Activated T-cell treated with anti-CD3 and anti-CD28 coated beads, Interleukin-2, amount 50 U/mL, for 72 hours (primary cell): ENCODE results near the gene PTPRK. TPM values are rescaled to one million over a fixed set of nuclear protein-coding genes. Genes with fewer than 3 reads are reported as not detected.
A peak's percentile ranks its signal among the peaks of the same experiment; 100 is the strongest.

Experiments used
- ATAC-seq, 2 donors: fragments of 150-1000 bp; cut with Tn5 transposase; replicated peaks in 1 of 2; 2 replicates each; pipeline ENCODE4 v1.10.0; 2021; ENCODE audit warnings: moderate library complexity in 2 of 2, mild to moderate bottlenecking in 1 of 2
- DNase-seq, 2 donors: peaks; one replicate each; pipeline ENCODE4 v3.0.0; 2021 to 2022; ENCODE audit warnings: mixed read lengths in 1 of 2
- H3K27ac Mint-ChIP-seq: one replicate; pipeline ENCODE4 v1.8.0; 2022; ENCODE audit warnings: mild to moderate bottlenecking, moderate library complexity, mixed read lengths
- H3K27me3 Mint-ChIP-seq: one replicate; pipeline ENCODE4 v1.8.0; 2022; ENCODE audit warnings: low read depth, mixed read lengths
- H3K36me3 Mint-ChIP-seq, 2 donors: one replicate each; pipeline ENCODE4 v1.8.0; 2022; ENCODE audit warnings: mixed read lengths in 2 of 2, mild to moderate bottlenecking in 1 of 2; ENCODE audit not compliant: insufficient read depth in 2 of 2
- H3K4me1 Mint-ChIP-seq: one replicate; pipeline ENCODE4 v1.8.0; 2022; ENCODE audit warnings: low read depth, mixed read lengths
- H3K4me3 Mint-ChIP-seq, 2 donors: one replicate each; pipeline ENCODE4 v1.8.0; 2022; ENCODE audit warnings: mild to moderate bottlenecking in 2 of 2, mixed read lengths in 2 of 2, moderate library complexity in 2 of 2
- H3K9me3 Mint-ChIP-seq, 2 donors: one replicate each; pipeline ENCODE4 v1.8.0; 2022; ENCODE audit warnings: mixed read lengths in 2 of 2
- total RNA-seq, 2 donors: library from RNA; stranded (reverse); gene quantifications; one replicate each; pipeline ENCODE4 v1.2.3, GENCODE V29; 2022

Gene PTPRK
- total RNA-seq, 2 donors from 2014 or later: 3.8 to 6.4 TPM

- no peak overlapping the region for H3K27ac Mint-ChIP-seq
- H3K4me1 Mint-ChIP-seq: no peaks in the 10 kb centered on the region
- no peak overlapping the region for H3K4me3 Mint-ChIP-seq
- DNase-seq (no peak), ATAC-seq (no peak)
- no peaks in the 10 kb centered on the region for H3K9me3 Mint-ChIP-seq
- H3K36me3 Mint-ChIP-seq: no peaks in the 10 kb centered on the region
- no peaks in the 10 kb centered on the region for H3K27me3 Mint-ChIP-seq
Measured at GRCh38 chr6:128319946-128320345, 200.5 kb downstream of the PTPRK start.

GRCh38 chr6:128319157-128319556 is 201.2 kb downstream of the PTPRK start:
- DNase-seq: no peak
- no peaks in the 10 kb centered on the region for H3K36me3 Mint-ChIP-seq
- no peak overlapping the region for H3K27ac Mint-ChIP-seq
- H3K27me3 Mint-ChIP-seq: no peaks in the 10 kb centered on the region
- H3K4me1 Mint-ChIP-seq: no peaks in the 10 kb centered on the region
- no peak overlapping the region for H3K4me3 Mint-ChIP-seq
- ATAC-seq: no peak
- no peaks in the 10 kb centered on the region for H3K9me3 Mint-ChIP-seq

GRCh38 chr6:128316258-128316929 is 204.0 kb downstream of the PTPRK start:
- Mint-ChIP-seq H3K36me3 (no peaks in the 10 kb centered on the region), H3K9me3 (no peaks in the 10 kb centered on the region), H3K27ac (no peak overlapping the region), H3K4me1 (peaks cover 8% of the 10 kb centered on the region), H3K27me3 (no peaks in the 10 kb centered on the region), H3K4me3 (no peak overlapping the region)
- DNase-seq (no peak), ATAC-seq (no peak)

- Mint-ChIP-seq H3K4me3 (no peak overlapping the region), H3K36me3 (no peaks in the 10 kb centered on the region), H3K27ac (no peak overlapping the region), H3K9me3 (peaks cover 0 to 2% of the 10 kb centered on the region in 2 donors), H3K27me3 (no peaks in the 10 kb centered on the region), H3K4me1 (peaks cover 8% of the 10 kb centered on the region)
- no peak for ATAC-seq
- no peak for DNase-seq
Measured at GRCh38 chr6:128314190-128314589, 206.2 kb downstream of the PTPRK start.

GRCh38 chr6:128311944-128312570 is 208.3 kb downstream of the PTPRK start:
- ATAC-seq (no peak), DNase-seq (no peak)
- Mint-ChIP-seq H3K9me3 (peaks cover 0 to 2% of the 10 kb centered on the region in 2 donors), H3K4me1 (peaks cover 8% of the 10 kb centered on the region), H3K4me3 (no peak overlapping the region), H3K27ac (no peak overlapping the region), H3K27me3 (no peaks in the 10 kb centered on the region), H3K36me3 (no peaks in the 10 kb centered on the region)

GRCh38 chr6:128310451-128310850 is 209.9 kb downstream of the PTPRK start:
- peaks cover 8% of the 10 kb centered on the region for H3K4me1 Mint-ChIP-seq
- H3K36me3 Mint-ChIP-seq: no peaks in the 10 kb centered on the region
- DNase-seq (no peak), ATAC-seq (no peak)
- H3K9me3 Mint-ChIP-seq: peaks cover 2% of the 10 kb centered on the region in 2 donors
- H3K4me3 Mint-ChIP-seq: no peak overlapping the region
- no peaks in the 10 kb centered on the region for H3K27me3 Mint-ChIP-seq
- no peak overlapping the region for H3K27ac Mint-ChIP-seq

- no peak overlapping the region for H3K4me3 Mint-ChIP-seq
- no peaks in the 10 kb centered on the region for H3K36me3 Mint-ChIP-seq
- no peak overlapping the region for H3K27ac Mint-ChIP-seq
- no peaks in the 10 kb centered on the region for H3K27me3 Mint-ChIP-seq
- H3K9me3 Mint-ChIP-seq: peaks cover 2 to 5% of the 10 kb centered on the region in 2 donors
- H3K4me1 Mint-ChIP-seq: peaks cover 8% of the 10 kb centered on the region
- ATAC-seq (no peak), DNase-seq (no peak)
Measured at GRCh38 chr6:128307671-128308070, 212.7 kb downstream of the PTPRK start.

- DNase-seq: no peak
- peaks cover 3% of the 10 kb centered on the region for H3K4me1 Mint-ChIP-seq
Measured at GRCh38 chr6:128305976-128306375, 214.4 kb downstream of the PTPRK start.

GRCh38 chr6:128305228-128305627 is 215.2 kb downstream of the PTPRK start:
- Mint-ChIP-seq H3K4me1 (peaks cover 3% of the 10 kb centered on the region), H3K27ac (no peak overlapping the region), H3K9me3 (peaks cover 2 to 5% of the 10 kb centered on the region in 2 donors)

More at GRCh38 chr6:128305976-128306375, 214.4 kb downstream of the PTPRK start:
- Mint-ChIP-seq H3K9me3 (peaks cover 2 to 6% of the 10 kb centered on the region in 2 donors), H3K27ac (peak overlapping the region; percentile 9), H3K36me3 (peaks cover 0 to 2% of the 10 kb centered on the region in 2 donors), H3K4me3 (no peak overlapping the region), H3K27me3 (no peaks in the 10 kb centered on the region)
- ATAC-seq: no peak

GRCh38 chr6:128303870-128304269 is 216.5 kb downstream of the PTPRK start:
- ATAC-seq (no peak), DNase-seq (no peak)
- no peaks in the 10 kb centered on the region for H3K27me3 Mint-ChIP-seq
- peaks cover 2 to 5% of the 10 kb centered on the region in 2 donors for H3K9me3 Mint-ChIP-seq
- no peak overlapping the region for H3K27ac Mint-ChIP-seq
- no peak overlapping the region for H3K4me3 Mint-ChIP-seq
- H3K4me1 Mint-ChIP-seq: peaks cover 3% of the 10 kb centered on the region
- H3K36me3 Mint-ChIP-seq: peaks cover 3% of the 10 kb centered on the region in 2 donors

More at GRCh38 chr6:128305228-128305627, 215.2 kb downstream of the PTPRK start:
- Mint-ChIP-seq H3K36me3 (peaks cover 0 to 2% of the 10 kb centered on the region in 2 donors), H3K27me3 (no peaks in the 10 kb centered on the region), H3K4me3 (no peak overlapping the region)
- no peak for DNase-seq
- no peak for ATAC-seq

GRCh38 chr6:128302942-128303341 is 217.5 kb downstream of the PTPRK start:
- no peak for DNase-seq
- no peak overlapping the region for H3K4me3 Mint-ChIP-seq
- no peak for ATAC-seq
- H3K36me3 Mint-ChIP-seq: peaks cover 4% of the 10 kb centered on the region in 2 donors
- H3K9me3 Mint-ChIP-seq: peaks cover 2 to 5% of the 10 kb centered on the region in 2 donors
- H3K27me3 Mint-ChIP-seq: no peaks in the 10 kb centered on the region
- no peak overlapping the region for H3K27ac Mint-ChIP-seq
- peaks cover 3% of the 10 kb centered on the region for H3K4me1 Mint-ChIP-seq

- no peak for DNase-seq
- peaks cover 2 to 6% of the 10 kb centered on the region in 2 donors for H3K36me3 Mint-ChIP-seq
- H3K4me1 Mint-ChIP-seq: no peaks in the 10 kb centered on the region
- peaks cover 0 to 3% of the 10 kb centered on the region in 2 donors for H3K9me3 Mint-ChIP-seq
- no peak overlapping the region for H3K27ac Mint-ChIP-seq
- H3K27me3 Mint-ChIP-seq: no peaks in the 10 kb centered on the region
- no peak overlapping the region for H3K4me3 Mint-ChIP-seq
- no peak for ATAC-seq
Measured at GRCh38 chr6:128295670-128296069, 224.7 kb downstream of the PTPRK start.

GRCh38 chr6:128290221-128290620 is 230.2 kb downstream of the PTPRK start:
- Mint-ChIP-seq H3K27me3 (no peaks in the 10 kb centered on the region), H3K4me3 (no peak overlapping the region), H3K36me3 (no peaks in the 10 kb centered on the region), H3K4me1 (peaks cover 12% of the 10 kb centered on the region), H3K9me3 (peaks cover 0 to 2% of the 10 kb centered on the region in 2 donors), H3K27ac (no peak overlapping the region)
- DNase-seq: no peak
- no peak for ATAC-seq
